ENCODE results near the gene UBASH3B. TPM values are rescaled to one million over a fixed set of nuclear protein-coding genes. Genes with fewer than 3 reads are reported as not detected.

UBASH3B gene
- total and polyA plus RNA-seq, 2 of the 13 experiments (the other 11 are each of a cell fraction or from before 2014, with no cell fraction given), result 4.4 to 7.6 TPM

- Histone ChIP-seq H3K4me2 (ENCODE audit: low read depth, low read length) (no peak overlapping the region), H3K27ac (ENCODE audit: extremely low read length, insufficient read depth, low read length) (no peak overlapping the region), H3K79me2 (ENCODE audit: insufficient read depth, low read length) (peaks cover 5% of the 10 kb centered on the region), H4K20me1 (ENCODE audit: insufficient read depth, low read length) (no peaks in the 10 kb centered on the region), H3K27me3 (ENCODE audit: control insufficient read depth in 1 of 2, insufficient read depth in 2 of 2, low read length in 2 of 2) (no peaks in the 10 kb centered on the region), H3K9ac (ENCODE audit: insufficient read depth, low read depth, low read length) (no peak overlapping the region), H3K36me3 (replicated peaks in 1 of 2; ENCODE audit: control insufficient read depth in 1 of 2, insufficient read depth in 2 of 2, low read length in 2 of 2) (no peaks in the 10 kb centered on the region), H3K9me3 (ENCODE audit: low read length) (0 out of 2 replicates have a peak, but pooled peaks cover 5% of the 10 kb centered on the region), H2AFZ (ENCODE audit: low read length) (no peak overlapping the region), H3K4me1 (ENCODE audit: insufficient read depth, low read length) (0 out of 2 replicates have a peak, but pooled peaks cover 4% of the 10 kb centered on the region), H3K4me3 (replicated peaks in 1 of 3; ENCODE audit: insufficient read depth in 1 of 3, low read depth in 2 of 3, low read length in 3 of 3) (no peak overlapping the region)
- FAIRE-seq (no peak), ATAC-seq (no peak), DNase-seq (ENCODE audit: low spot score) (no peak)
- ChIA-PET CTCF (ENCODE audit: low intra/inter-chr PET ratio, low total read pairs) (no interaction called here), POLR2A (no interaction called here)
- intact Hi-C loops (cut with micrococcal nuclease; ENCODE audit: unreplicated experiment), result no loop called here
- in situ Hi-C loops (cut with HindIII; ENCODE audit: extremely low pct_ligation_motif_present, low pct_unique_long_range_greater_than_20kb), result no loop called here
- 93% methylated on average over 9 of the region's 10 CpGs for WGBS (ENCODE audit: low lambda C conversion rate)
- BruUV-seq (replicated peaks), result no TSS peak
- TF ChIP-seq, protein P1, sequence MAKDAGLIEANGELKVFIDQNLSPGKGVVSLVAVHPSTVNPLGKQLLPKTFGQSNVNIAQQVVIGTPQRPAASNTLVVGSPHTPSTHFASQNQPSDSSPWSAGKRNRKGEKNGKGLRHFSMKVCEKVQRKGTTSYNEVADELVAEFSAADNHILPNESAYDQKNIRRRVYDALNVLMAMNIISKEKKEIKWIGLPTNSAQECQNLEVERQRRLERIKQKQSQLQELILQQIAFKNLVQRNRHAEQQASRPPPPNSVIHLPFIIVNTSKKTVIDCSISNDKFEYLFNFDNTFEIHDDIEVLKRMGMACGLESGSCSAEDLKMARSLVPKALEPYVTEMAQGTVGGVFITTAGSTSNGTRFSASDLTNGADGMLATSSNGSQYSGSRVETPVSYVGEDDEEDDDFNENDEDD (CRISPR knock-in tag; IDR thresholded peaks at IDR 0.05; ENCODE audit: borderline replicate concordance), result no peak
- TF ChIP-seq ZZZ3 (CRISPR knock-in tag; IDR thresholded peaks at IDR 0.05; ENCODE audit: borderline replicate concordance) (no peak), MED13 (CRISPR knock-in tag; IDR thresholded peaks at IDR 0.05) (no peak), GRHL1 (CRISPR knock-in tag; conservative IDR thresholded peaks at IDR 0.05) (no peak), ZNF660 (CRISPR knock-in tag; IDR thresholded peaks at IDR 0.05; ENCODE audit: borderline replicate concordance, low read depth) (no peak), ZNF33B (CRISPR knock-in tag; IDR thresholded peaks at IDR 0.05) (no peak), ZNF274 (CRISPR knock-in tag; IDR thresholded peaks at IDR 0.05) (no peak), DMTF1 (CRISPR knock-in tag; IDR thresholded peaks at IDR 0.05) (no peak), ZNF317 (CRISPR knock-in tag; IDR thresholded peaks at IDR 0.05) (no peak), AKNA (CRISPR knock-in tag; IDR thresholded peaks at IDR 0.05; ENCODE audit: borderline replicate concordance) (no peak), SKI (IDR thresholded peaks at IDR 0.05; ENCODE audit: partially characterized antibody) (no peak), ZNF678 (CRISPR knock-in tag; IDR thresholded peaks at IDR 0.05) (no peak), CCDC6 (CRISPR knock-in tag; IDR thresholded peaks at IDR 0.05) (no peak), SYNCRIP (IDR thresholded peaks at IDR 0.05; ENCODE audit: insufficient read depth, low read depth, low read length) (no peak), MZF1 (CRISPR knock-in tag; IDR thresholded peaks at IDR 0.05; ENCODE audit: borderline replicate concordance) (no peak), HOXA7 (CRISPR knock-in tag; IDR thresholded peaks at IDR 0.05) (no peak)
Observed at GRCh38 chr11:122665861-122666260, 10.3 kb downstream of the UBASH3B start.

All from HepG2 (cell line).